Cardiac fibroblast (primary cell): Measurements from ENCODE around the gene PPP1R9A.

Source experiments
- DNase-seq, 2 donors: peaks; one replicate each; pipeline versions ENCODE4 v3.0.0 to v3.0.0-alpha.2; 2010; ENCODE audit warnings: low read depth in 2 of 2
- H3K4me3 ChIP-seq, 2 donors: replicated peaks in 1 of 2; 1 replicate in 1 of 2; 2 replicates in 1 of 2; pipeline ENCODE4 v1.5.1; 2011; ENCODE audit warnings: low read depth in 2 of 2, low read length in 2 of 2, mild to moderate bottlenecking in 2 of 2, moderate library complexity in 1 of 2
- CTCF ChIP-seq: IDR thresholded peaks from one replicate; pipeline ENCODE4 v1.5.1; 2011; ENCODE audit warnings: low read depth, mild to moderate bottlenecking, low read length, inconsistent platforms

PPP1R9A gene

GRCh38 chr7:95304990-95305389 lies 397.6 kb downstream of the PPP1R9A start:
- H3K4me3 ChIP-seq, result no peak overlapping the region
- DNase-seq, result no peak
- no peak for TF ChIP-seq CTCF

GRCh38 chr7:95309951-95310350 lies 402.6 kb downstream of the PPP1R9A start:
- DNase-seq, result no peak
- no peak overlapping the region for H3K4me3 ChIP-seq
- no peak for TF ChIP-seq CTCF

GRCh38 chr7:95311389-95311788 lies 404.0 kb downstream of the PPP1R9A start:
- no peak overlapping the region for H3K4me3 ChIP-seq
- no peak for DNase-seq
- TF ChIP-seq CTCF, result no peak

GRCh38 chr7:95312561-95312960 lies 405.2 kb downstream of the PPP1R9A start:
- no peak for DNase-seq

GRCh38 chr7:95316588-95316987 lies 409.2 kb downstream of the PPP1R9A start:
- no peak for DNase-seq
- TF ChIP-seq CTCF, result no peak
- H3K4me3 ChIP-seq, result no peak overlapping the region

More at GRCh38 chr7:95312561-95312960, 405.2 kb downstream of the PPP1R9A start:
- no peak overlapping the region for H3K4me3 ChIP-seq
- no peak for TF ChIP-seq CTCF

- DNase-seq, result no peak
- TF ChIP-seq CTCF, result no peak
- no peak overlapping the region for H3K4me3 ChIP-seq
Measured at GRCh38 chr7:95317546-95317945, 410.2 kb downstream of the PPP1R9A start.

- TF ChIP-seq CTCF, result no peak
- H3K4me3 ChIP-seq, result no peak overlapping the region
- DNase-seq, result no peak
Measured at GRCh38 chr7:95317966-95318365, 410.6 kb downstream of the PPP1R9A start.
